Measurements from ENCODE around the gene CUEDC1. TPM values are rescaled to one million over a fixed set of nuclear protein-coding genes. Genes with fewer than 3 reads are reported as not detected.
A peak's percentile ranks its signal among the peaks of the same experiment; 100 is the strongest.

CUEDC1 gene
- total and polyA plus RNA-seq, 8 donors: 16.5 to 30.4 (median 21.7) TPM

DNA sequence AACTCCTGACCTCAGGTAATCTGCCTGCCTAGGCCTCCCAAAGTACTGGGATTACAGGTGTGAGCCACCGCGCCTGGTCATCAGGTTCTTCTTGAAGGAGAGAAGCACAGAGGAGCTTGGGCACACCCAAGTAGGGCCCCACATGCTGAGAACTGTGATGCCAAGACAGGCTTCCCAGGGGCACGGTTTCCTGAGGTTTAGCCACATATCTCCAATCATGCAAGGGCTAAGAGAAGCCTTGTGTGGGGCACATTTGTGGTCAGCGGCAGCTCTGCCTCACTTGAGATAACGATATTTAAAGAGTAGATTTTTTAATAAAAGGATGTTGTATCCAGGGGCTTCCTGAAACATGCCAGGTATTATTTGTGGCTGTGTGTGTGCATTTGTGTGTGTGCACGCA is 46.9 kb downstream of the CUEDC1 start:
- intact Hi-C loops (cut with DNase I): no loop called here
- no peak overlapping the region for H3K27ac ChIP-seq
- DNase-seq: no peak
- WGBS, 2 donors: 84 to 87% methylated on average over 6 of the region's 6 CpGs
- H3K4me3 ChIP-seq: no peak overlapping the region
- FAIRE-seq: no peak
- ATAC-seq: no peak
- H3K9me3 ChIP-seq: no peaks in the 10 kb centered on the region
- H3K4me1 ChIP-seq: peaks cover 23 to 27% (median 25%) of the 10 kb centered on the region in 3 donors
- TF ChIP-seq, protein P1, sequence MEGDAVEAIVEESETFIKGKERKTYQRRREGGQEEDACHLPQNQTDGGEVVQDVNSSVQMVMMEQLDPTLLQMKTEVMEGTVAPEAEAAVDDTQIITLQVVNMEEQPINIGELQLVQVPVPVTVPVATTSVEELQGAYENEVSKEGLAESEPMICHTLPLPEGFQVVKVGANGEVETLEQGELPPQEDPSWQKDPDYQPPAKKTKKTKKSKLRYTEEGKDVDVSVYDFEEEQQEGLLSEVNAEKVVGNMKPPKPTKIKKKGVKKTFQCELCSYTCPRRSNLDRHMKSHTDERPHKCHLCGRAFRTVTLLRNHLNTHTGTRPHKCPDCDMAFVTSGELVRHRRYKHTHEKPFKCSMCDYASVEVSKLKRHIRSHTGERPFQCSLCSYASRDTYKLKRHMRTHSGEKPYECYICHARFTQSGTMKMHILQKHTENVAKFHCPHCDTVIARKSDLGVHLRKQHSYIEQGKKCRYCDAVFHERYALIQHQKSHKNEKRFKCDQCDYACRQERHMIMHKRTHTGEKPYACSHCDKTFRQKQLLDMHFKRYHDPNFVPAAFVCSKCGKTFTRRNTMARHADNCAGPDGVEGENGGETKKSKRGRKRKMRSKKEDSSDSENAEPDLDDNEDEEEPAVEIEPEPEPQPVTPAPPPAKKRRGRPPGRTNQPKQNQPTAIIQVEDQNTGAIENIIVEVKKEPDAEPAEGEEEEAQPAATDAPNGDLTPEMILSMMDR (IDR thresholded peaks at IDR 0.05): no peak
- no peaks in the 10 kb centered on the region for H3K36me3 ChIP-seq
- no peaks in the 10 kb centered on the region for H3K27me3 ChIP-seq

DNA sequence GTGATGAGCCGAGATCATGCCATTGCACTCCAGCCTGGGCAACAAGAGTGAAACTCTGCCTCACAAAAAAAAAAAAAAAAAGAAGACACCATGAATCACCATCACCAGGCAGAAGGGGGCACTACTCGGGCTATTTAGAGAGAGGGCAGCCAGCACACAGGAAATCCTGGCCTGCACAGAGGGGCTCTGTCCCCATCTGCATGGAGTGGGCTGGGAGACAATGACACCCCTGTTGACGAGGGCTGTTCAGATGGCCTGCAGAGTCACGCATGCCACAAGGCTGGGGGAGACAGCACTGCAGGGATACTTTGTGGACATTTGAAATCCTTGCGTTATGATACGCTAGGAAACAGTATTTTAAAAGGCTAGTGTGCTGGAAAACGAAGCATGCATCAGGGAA is 48.3 kb downstream of the CUEDC1 start:
- Histone ChIP-seq H3K9me3 (no peaks in the 10 kb centered on the region), H3K27ac (no peak overlapping the region), H3K4me3 (no peak overlapping the region), H3K27me3 (no peaks in the 10 kb centered on the region), H3K4me1 (peaks cover 26 to 31% (median 28%) of the 10 kb centered on the region in 3 donors), H3K36me3 (no peaks in the 10 kb centered on the region)
- 89 to 91% methylated on average over 7 of the region's 7 CpGs for WGBS, 2 donors
- FAIRE-seq (no peak), ATAC-seq (no peak), DNase-seq (no peak)
- intact Hi-C loops (cut with DNase I): no loop called here
- TF ChIP-seq, protein P1 (IDR thresholded peaks at IDR 0.05): no peak

DNA sequence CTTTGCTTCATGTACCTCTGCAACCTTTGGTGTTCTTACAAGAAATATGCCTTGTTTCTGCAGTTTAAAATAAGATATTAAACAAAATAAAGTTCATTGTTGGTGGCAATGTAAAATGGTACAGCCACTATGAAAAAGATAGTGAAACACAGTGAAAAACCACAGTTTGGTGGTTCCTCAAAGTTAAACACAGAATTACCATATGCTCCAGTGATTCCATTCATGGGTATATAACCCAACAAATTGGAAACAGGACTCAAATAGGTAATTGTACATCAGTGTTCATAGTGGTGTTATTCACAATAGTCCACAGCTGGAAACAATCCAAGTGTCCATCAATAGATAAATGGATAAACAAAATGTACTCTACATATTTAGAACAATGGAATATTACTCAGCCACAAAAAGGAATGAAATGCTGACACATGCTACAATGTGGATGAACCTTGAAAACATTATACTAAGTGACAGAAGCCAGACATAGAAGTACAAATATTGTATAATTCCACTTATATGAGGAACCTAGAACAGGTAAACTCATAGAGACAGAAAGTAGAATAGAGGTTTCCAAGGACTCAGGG is 49.2 kb downstream of the CUEDC1 start:
- TF ChIP-seq, protein P1 (IDR thresholded peaks at IDR 0.05): no peak
- DNase-seq (no peak), ATAC-seq (no peak), FAIRE-seq (no peak)
- Histone ChIP-seq H3K27ac (peak overlapping the region in 2 of 4 donors; percentile 94 to 95), H3K4me1 (peaks cover 28 to 37% (median 35%) of the 10 kb centered on the region in 3 donors), H3K9me3 (no peaks in the 10 kb centered on the region), H3K36me3 (no peaks in the 10 kb centered on the region), H3K27me3 (no peaks in the 10 kb centered on the region), H3K4me3 (no peak overlapping the region)
- intact Hi-C loops (cut with DNase I): no loop called here

DNA sequence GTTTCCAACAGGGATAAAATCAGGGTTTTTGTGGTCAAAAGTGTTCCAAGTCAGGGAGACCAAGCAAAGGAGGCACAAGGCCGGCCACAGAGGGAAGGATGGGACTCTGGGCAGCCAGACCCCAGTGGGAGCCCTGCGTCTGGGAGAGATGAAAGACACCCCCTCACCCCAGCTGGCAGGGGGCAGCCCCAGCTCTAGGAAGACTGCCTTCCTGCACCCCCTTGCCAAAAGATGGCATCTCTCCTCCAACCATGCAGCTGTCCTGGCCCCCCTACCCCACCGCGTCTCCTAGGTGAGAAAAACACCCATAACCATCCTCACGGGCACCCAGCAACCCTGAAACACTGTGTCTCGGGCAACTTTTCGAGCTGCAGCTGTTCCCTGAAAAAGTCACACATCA is 51.3 kb downstream of the CUEDC1 start:
- Histone ChIP-seq H3K9me3 (no peaks in the 10 kb centered on the region), H3K36me3 (no peaks in the 10 kb centered on the region), H3K27me3 (no peaks in the 10 kb centered on the region), H3K27ac (peak overlapping the region; percentile 94 to 96 (median 95)), H3K4me1 (peaks cover 40 to 57% (median 55%) of the 10 kb centered on the region in 3 donors), H3K4me3 (no peak overlapping the region)
- ATAC-seq (no peak), FAIRE-seq (no peak), DNase-seq (peak in 1 of 6 donors; percentile 51)
- intact Hi-C loops (cut with DNase I): no loop called here
- TF ChIP-seq, protein P1 (IDR thresholded peaks at IDR 0.05): no peak
- 87 to 89% methylated on average over 7 of the region's 7 CpGs for WGBS, 2 donors
